ENCODE results near the gene SLCO1B3.

Gene SLCO1B3

GRCh38 chr12:20807192-20808080, 3.1 kb upstream of the SLCO1B3 start:
- Histone ChIP-seq H3K9me3 (ENCODE audit: control insufficient read depth, low read length) (no peaks in the 10 kb centered on the region), H3K4me1 (ENCODE audit: control insufficient read depth, insufficient read depth, low read length, poor library complexity, severe bottlenecking) (no peaks in the 10 kb centered on the region), H3K27ac (ENCODE audit: insufficient read depth, low read length, poor library complexity, severe bottlenecking) (no peak overlapping the region), H3K27me3 (replicated peaks; ENCODE audit: control insufficient read depth, insufficient read depth, low read length, poor library complexity, severe bottlenecking) (no peaks in the 10 kb centered on the region), H3K36me3 (ENCODE audit: control insufficient read depth, insufficient read depth, low read length) (no peaks in the 10 kb centered on the region), H3K4me3 (ENCODE audit: insufficient read depth, low read depth, low read length, poor library complexity, severe bottlenecking) (no peak overlapping the region)
- DNase-seq, result no peak

DNA sequence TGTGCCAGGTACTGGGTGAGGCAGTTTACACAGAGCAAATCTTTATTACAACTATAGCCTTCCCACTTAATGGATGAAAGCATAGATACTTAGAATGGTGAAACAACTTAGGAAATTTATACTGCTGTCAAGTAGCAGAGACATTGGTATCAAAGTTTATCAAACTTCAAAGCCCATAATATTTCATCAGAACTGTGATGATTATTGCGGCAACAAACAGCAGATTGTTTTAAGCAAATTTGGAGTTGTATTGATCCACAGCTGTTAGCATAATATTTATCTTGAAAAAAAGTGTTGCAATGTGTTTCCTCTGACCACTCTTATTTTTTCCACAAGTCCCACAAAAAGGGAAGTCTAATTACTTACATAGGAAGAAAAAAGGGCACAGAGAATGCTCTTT, 2.0 kb upstream of the SLCO1B3 start:
- Histone ChIP-seq H3K27ac (ENCODE audit: insufficient read depth, low read length, poor library complexity, severe bottlenecking) (no peak overlapping the region), H3K9me3 (ENCODE audit: control insufficient read depth, low read length) (no peaks in the 10 kb centered on the region), H3K36me3 (ENCODE audit: control insufficient read depth, insufficient read depth, low read length) (no peaks in the 10 kb centered on the region), H3K4me3 (ENCODE audit: insufficient read depth, low read depth, low read length, poor library complexity, severe bottlenecking) (no peak overlapping the region), H3K4me1 (ENCODE audit: control insufficient read depth, insufficient read depth, low read length, poor library complexity, severe bottlenecking) (no peaks in the 10 kb centered on the region), H3K27me3 (replicated peaks; ENCODE audit: control insufficient read depth, insufficient read depth, low read length, poor library complexity, severe bottlenecking) (no peaks in the 10 kb centered on the region)
- DNase-seq, result no peak

GRCh38 chr12:20815574-20815973, 5.1 kb downstream of the SLCO1B3 start:
- no peak overlapping the region for H3K27ac ChIP-seq (ENCODE audit: insufficient read depth, low read length, poor library complexity, severe bottlenecking)
- no peak overlapping the region for H3K4me3 ChIP-seq (ENCODE audit: insufficient read depth, low read depth, low read length, poor library complexity, severe bottlenecking)
- DNase-seq, result no peak
- no peaks in the 10 kb centered on the region for H3K9me3 ChIP-seq (ENCODE audit: control insufficient read depth, low read length)
- H3K27me3 ChIP-seq (replicated peaks; ENCODE audit: control insufficient read depth, insufficient read depth, low read length, poor library complexity, severe bottlenecking), result no peaks in the 10 kb centered on the region
- H3K4me1 ChIP-seq (ENCODE audit: control insufficient read depth, insufficient read depth, low read length, poor library complexity, severe bottlenecking), result no peaks in the 10 kb centered on the region
- H3K36me3 ChIP-seq (ENCODE audit: control insufficient read depth, insufficient read depth, low read length), result no peaks in the 10 kb centered on the region

- H3K4me3 ChIP-seq (ENCODE audit: insufficient read depth, low read depth, low read length, poor library complexity, severe bottlenecking), result no peak overlapping the region
These were observed 11.9 kb downstream of the SLCO1B3 start for GRCh38 chr12:20822415-20822814.

DNA sequence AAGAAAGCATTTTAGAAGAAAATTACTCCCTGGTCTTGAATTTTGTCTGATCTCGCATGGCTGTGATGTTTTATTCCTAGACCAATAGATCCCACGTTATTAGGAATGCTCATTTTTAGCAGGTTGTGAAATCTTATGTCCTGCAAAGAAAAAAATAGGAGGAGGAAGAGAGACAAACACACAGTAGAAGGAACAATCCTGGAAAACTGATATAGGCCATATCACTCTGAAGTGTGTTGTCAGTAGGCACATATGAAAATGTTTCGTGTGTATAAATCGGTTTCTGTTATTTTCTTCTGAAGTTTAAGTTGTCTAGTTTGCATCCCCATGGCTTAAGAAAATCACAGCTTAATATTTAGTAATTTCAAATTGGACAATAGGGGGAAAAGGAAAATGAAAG, 12.4 kb downstream of the SLCO1B3 start:
- Histone ChIP-seq H3K36me3 (ENCODE audit: control insufficient read depth, insufficient read depth, low read length) (no peaks in the 10 kb centered on the region), H3K4me3 (ENCODE audit: insufficient read depth, low read depth, low read length, poor library complexity, severe bottlenecking) (no peak overlapping the region), H3K27me3 (replicated peaks; ENCODE audit: control insufficient read depth, insufficient read depth, low read length, poor library complexity, severe bottlenecking) (no peaks in the 10 kb centered on the region), H3K9me3 (ENCODE audit: control insufficient read depth, low read length) (no peaks in the 10 kb centered on the region), H3K27ac (ENCODE audit: insufficient read depth, low read length, poor library complexity, severe bottlenecking) (no peak overlapping the region), H3K4me1 (ENCODE audit: control insufficient read depth, insufficient read depth, low read length, poor library complexity, severe bottlenecking) (no peaks in the 10 kb centered on the region)
- no peak for DNase-seq

More at GRCh38 chr12:20822415-20822814, 11.9 kb downstream of the SLCO1B3 start:
- Histone ChIP-seq H3K9me3 (ENCODE audit: control insufficient read depth, low read length) (no peaks in the 10 kb centered on the region), H3K27me3 (replicated peaks; ENCODE audit: control insufficient read depth, insufficient read depth, low read length, poor library complexity, severe bottlenecking) (no peaks in the 10 kb centered on the region), H3K36me3 (ENCODE audit: control insufficient read depth, insufficient read depth, low read length) (no peaks in the 10 kb centered on the region), H3K4me1 (ENCODE audit: control insufficient read depth, insufficient read depth, low read length, poor library complexity, severe bottlenecking) (no peaks in the 10 kb centered on the region), H3K27ac (ENCODE audit: insufficient read depth, low read length, poor library complexity, severe bottlenecking) (no peak overlapping the region)
- DNase-seq, result no peak

DNA sequence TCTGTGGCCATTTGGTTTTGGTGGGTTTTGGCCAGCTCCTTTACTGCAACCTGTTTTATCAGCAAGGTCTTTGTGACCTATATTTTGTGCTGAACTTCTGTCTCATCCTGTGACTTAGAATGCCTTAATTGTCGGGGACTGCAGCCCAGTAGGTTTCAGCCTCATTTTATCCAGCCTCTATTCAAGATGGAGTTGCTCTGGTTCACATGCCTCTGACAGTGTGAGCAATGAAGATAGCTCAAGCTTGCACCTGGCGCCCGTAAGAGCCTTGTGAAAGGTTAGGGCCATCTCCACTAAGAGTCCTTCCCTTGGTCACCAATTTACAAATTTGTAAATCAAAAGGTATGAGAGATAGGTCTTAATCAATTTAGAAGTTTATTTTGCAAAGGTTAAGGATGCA, 19.4 kb downstream of the SLCO1B3 start:
- Histone ChIP-seq H3K27me3 (replicated peaks; ENCODE audit: control insufficient read depth, insufficient read depth, low read length, poor library complexity, severe bottlenecking) (no peaks in the 10 kb centered on the region), H3K4me1 (ENCODE audit: control insufficient read depth, insufficient read depth, low read length, poor library complexity, severe bottlenecking) (no peaks in the 10 kb centered on the region), H3K27ac (ENCODE audit: insufficient read depth, low read length, poor library complexity, severe bottlenecking) (no peak overlapping the region), H3K4me3 (ENCODE audit: insufficient read depth, low read depth, low read length, poor library complexity, severe bottlenecking) (no peak overlapping the region), H3K36me3 (ENCODE audit: control insufficient read depth, insufficient read depth, low read length) (no peaks in the 10 kb centered on the region), H3K9me3 (ENCODE audit: control insufficient read depth, low read length) (no peaks in the 10 kb centered on the region)
- no peak for DNase-seq

- DNase-seq, result no peak
- Histone ChIP-seq H3K36me3 (ENCODE audit: control insufficient read depth, insufficient read depth, low read length) (no peaks in the 10 kb centered on the region), H3K4me1 (ENCODE audit: control insufficient read depth, insufficient read depth, low read length, poor library complexity, severe bottlenecking) (no peaks in the 10 kb centered on the region), H3K9me3 (ENCODE audit: control insufficient read depth, low read length) (no peaks in the 10 kb centered on the region), H3K27me3 (replicated peaks; ENCODE audit: control insufficient read depth, insufficient read depth, low read length, poor library complexity, severe bottlenecking) (no peaks in the 10 kb centered on the region), H3K4me3 (ENCODE audit: insufficient read depth, low read depth, low read length, poor library complexity, severe bottlenecking) (no peak overlapping the region), H3K27ac (ENCODE audit: insufficient read depth, low read length, poor library complexity, severe bottlenecking) (no peak overlapping the region)
These were observed 20.0 kb downstream of the SLCO1B3 start for GRCh38 chr12:20830456-20830855.

- Histone ChIP-seq H3K36me3 (ENCODE audit: control insufficient read depth, insufficient read depth, low read length) (no peaks in the 10 kb centered on the region), H3K9me3 (ENCODE audit: control insufficient read depth, low read length) (no peaks in the 10 kb centered on the region), H3K27ac (ENCODE audit: insufficient read depth, low read length, poor library complexity, severe bottlenecking) (no peak overlapping the region), H3K4me1 (ENCODE audit: control insufficient read depth, insufficient read depth, low read length, poor library complexity, severe bottlenecking) (no peaks in the 10 kb centered on the region), H3K4me3 (ENCODE audit: insufficient read depth, low read depth, low read length, poor library complexity, severe bottlenecking) (no peak overlapping the region), H3K27me3 (replicated peaks; ENCODE audit: control insufficient read depth, insufficient read depth, low read length, poor library complexity, severe bottlenecking) (no peaks in the 10 kb centered on the region)
- no peak for DNase-seq
These were observed 22.4 kb downstream of the SLCO1B3 start for GRCh38 chr12:20832911-20833310.

DNA sequence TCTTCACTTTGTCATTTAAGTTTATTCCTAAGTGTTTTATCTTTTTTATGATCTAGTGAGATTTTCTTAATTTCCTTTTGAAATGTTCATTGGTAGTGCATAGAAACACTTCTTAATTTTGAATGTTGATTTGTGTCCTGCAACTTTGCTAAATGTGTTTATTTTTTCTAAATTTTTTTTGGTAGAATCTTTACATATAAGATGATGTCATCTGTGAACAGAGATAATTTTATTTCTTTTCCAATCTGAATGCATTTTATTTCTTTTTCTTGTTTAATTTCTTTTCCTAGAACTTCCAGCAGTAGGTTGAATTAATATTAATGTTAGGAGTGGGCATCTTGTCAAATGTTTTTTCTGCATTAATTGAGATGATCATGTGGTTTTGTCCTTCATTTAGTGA, 42.1 kb downstream of the SLCO1B3 start:
- no peak for DNase-seq
- no peaks in the 10 kb centered on the region for H3K27me3 ChIP-seq (replicated peaks; ENCODE audit: control insufficient read depth, insufficient read depth, low read length, poor library complexity, severe bottlenecking)
- no peaks in the 10 kb centered on the region for H3K4me1 ChIP-seq (ENCODE audit: control insufficient read depth, insufficient read depth, low read length, poor library complexity, severe bottlenecking)
- no peaks in the 10 kb centered on the region for H3K9me3 ChIP-seq (ENCODE audit: control insufficient read depth, low read length)
- no peak overlapping the region for H3K4me3 ChIP-seq (ENCODE audit: insufficient read depth, low read depth, low read length, poor library complexity, severe bottlenecking)
- no peaks in the 10 kb centered on the region for H3K36me3 ChIP-seq (ENCODE audit: control insufficient read depth, insufficient read depth, low read length)
- H3K27ac ChIP-seq (ENCODE audit: insufficient read depth, low read length, poor library complexity, severe bottlenecking), result no peak overlapping the region

DNA sequence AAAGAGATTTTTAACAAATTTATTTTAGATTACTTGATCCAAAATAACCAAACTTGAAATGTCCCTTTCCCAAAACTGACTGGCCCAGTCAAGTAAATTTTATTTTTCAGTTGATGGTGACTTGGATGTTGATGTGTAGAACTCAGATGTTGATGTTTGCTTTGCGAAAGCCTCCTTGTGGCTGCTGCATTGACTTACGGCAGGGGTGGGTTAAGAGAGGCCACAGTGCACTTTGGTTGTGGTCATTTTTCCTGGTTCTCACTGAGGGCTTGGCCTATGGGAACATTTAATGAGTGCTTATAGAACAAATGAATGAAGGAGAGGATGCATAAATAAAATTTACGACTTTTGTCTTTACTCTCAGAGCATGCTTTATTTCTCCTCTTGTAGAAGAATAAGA, 52.6 kb downstream of the SLCO1B3 start:
- DNase-seq, result no peak
- no peaks in the 10 kb centered on the region for H3K27me3 ChIP-seq (replicated peaks; ENCODE audit: control insufficient read depth, insufficient read depth, low read length, poor library complexity, severe bottlenecking)
- H3K27ac ChIP-seq (ENCODE audit: insufficient read depth, low read length, poor library complexity, severe bottlenecking), result no peak overlapping the region
- H3K36me3 ChIP-seq (ENCODE audit: control insufficient read depth, insufficient read depth, low read length), result no peaks in the 10 kb centered on the region
- no peaks in the 10 kb centered on the region for H3K9me3 ChIP-seq (ENCODE audit: control insufficient read depth, low read length)
- H3K4me1 ChIP-seq (ENCODE audit: control insufficient read depth, insufficient read depth, low read length, poor library complexity, severe bottlenecking), result no peaks in the 10 kb centered on the region
- H3K4me3 ChIP-seq (ENCODE audit: insufficient read depth, low read depth, low read length, poor library complexity, severe bottlenecking), result no peak overlapping the region
